OCI-LY7 (cell line): Measurements from ENCODE around the gene FITM1.

Source experiments
- EZH2phosphoT487 ChIP-seq: fragments of 200-600 bp; sonication (generic); IDR thresholded peaks from 2 replicates; pipeline ENCODE4 v1.6.1; 2018; ENCODE audit warnings: low read depth, borderline replicate concordance, mild to moderate bottlenecking, mixed run types, antibody characterized with exemption, low read length, moderate library complexity, mixed read lengths
- TF ChIP-seq, protein P1 (sequence below): fragments of 200-600 bp; sonication (generic); conservative IDR thresholded peaks from 2 replicates; pipeline ENCODE4 v1.5.1; 2014; ENCODE audit warnings: mild to moderate bottlenecking, antibody characterized with exemption, low read length, moderate library complexity, mixed read lengths

DNA sequence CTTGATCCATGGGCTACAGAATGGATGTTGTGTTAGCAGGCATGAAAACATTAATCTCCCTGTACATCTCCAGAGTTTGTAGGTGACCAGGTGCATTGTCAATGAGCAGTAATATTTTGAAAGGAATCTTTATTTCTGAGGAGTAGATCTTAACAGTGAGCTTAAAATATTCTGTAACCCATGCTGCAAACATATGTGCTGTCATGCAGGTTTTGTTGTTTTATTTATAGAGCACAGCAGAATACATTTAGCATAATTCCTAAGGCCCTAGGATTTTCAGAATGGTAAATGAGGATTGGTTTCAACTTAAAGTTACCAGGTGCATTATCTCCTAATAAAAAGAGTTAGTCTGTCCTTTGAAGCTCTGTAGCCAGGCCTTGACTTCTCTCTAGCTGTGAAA lies 3.5 kb upstream of the FITM1 start:
- TF ChIP-seq, protein P1, sequence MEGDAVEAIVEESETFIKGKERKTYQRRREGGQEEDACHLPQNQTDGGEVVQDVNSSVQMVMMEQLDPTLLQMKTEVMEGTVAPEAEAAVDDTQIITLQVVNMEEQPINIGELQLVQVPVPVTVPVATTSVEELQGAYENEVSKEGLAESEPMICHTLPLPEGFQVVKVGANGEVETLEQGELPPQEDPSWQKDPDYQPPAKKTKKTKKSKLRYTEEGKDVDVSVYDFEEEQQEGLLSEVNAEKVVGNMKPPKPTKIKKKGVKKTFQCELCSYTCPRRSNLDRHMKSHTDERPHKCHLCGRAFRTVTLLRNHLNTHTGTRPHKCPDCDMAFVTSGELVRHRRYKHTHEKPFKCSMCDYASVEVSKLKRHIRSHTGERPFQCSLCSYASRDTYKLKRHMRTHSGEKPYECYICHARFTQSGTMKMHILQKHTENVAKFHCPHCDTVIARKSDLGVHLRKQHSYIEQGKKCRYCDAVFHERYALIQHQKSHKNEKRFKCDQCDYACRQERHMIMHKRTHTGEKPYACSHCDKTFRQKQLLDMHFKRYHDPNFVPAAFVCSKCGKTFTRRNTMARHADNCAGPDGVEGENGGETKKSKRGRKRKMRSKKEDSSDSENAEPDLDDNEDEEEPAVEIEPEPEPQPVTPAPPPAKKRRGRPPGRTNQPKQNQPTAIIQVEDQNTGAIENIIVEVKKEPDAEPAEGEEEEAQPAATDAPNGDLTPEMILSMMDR: no peak
- no peak for TF ChIP-seq EZH2phosphoT487
